HG03521 (cell line): Measurements from ENCODE around the gene GSTA1.
"Not testable (repeated sequence)": the region's sequence is repeated elsewhere in the genome, so short reads cannot be mapped to it uniquely, and the experiment has no call there.

ENCODE experiments used
- ATAC-seq: cut with Tn5 transposase; IDR thresholded peaks from one replicate; pipeline ENCODE4 v1.9.1; 2021; ENCODE audit warnings: mild to moderate bottlenecking, moderate library complexity; ENCODE audit not compliant: unreplicated experiment

GSTA1 gene

GRCh38 chr6:52809777-52810176, 6.2 kb upstream of the GSTA1 start:
- not testable (repeated sequence) for ATAC-seq

- ATAC-seq = no peak
These were observed 5.0 kb upstream of the GSTA1 start for GRCh38 chr6:52808660-52809059.

- ATAC-seq = no peak
These were observed 810 bp downstream of the GSTA1 start for GRCh38 chr6:52802806-52803205.

- ATAC-seq = no peak
These were observed 2.3 kb downstream of the GSTA1 start for GRCh38 chr6:52801188-52801841.

- not testable (repeated sequence) for ATAC-seq
These were observed 4.3 kb downstream of the GSTA1 start for GRCh38 chr6:52799272-52799671.

- not testable (repeated sequence) for ATAC-seq
These were observed 9.2 kb downstream of the GSTA1 start for GRCh38 chr6:52794366-52794765.

GRCh38 chr6:52790861-52791260, 12.8 kb downstream of the GSTA1 start:
- no peak for ATAC-seq

GRCh38 chr6:52789658-52790057, 14.0 kb downstream of the GSTA1 start:
- not testable (repeated sequence) for ATAC-seq

- ATAC-seq = no peak
These were observed 15.1 kb downstream of the GSTA1 start for GRCh38 chr6:52788478-52788877.

- ATAC-seq = no peak
These were observed 15.7 kb downstream of the GSTA1 start for GRCh38 chr6:52787917-52788316.

- ATAC-seq = no peak
These were observed 17.2 kb downstream of the GSTA1 start for GRCh38 chr6:52786249-52786956.

- not testable (repeated sequence) for ATAC-seq
These were observed 20.8 kb downstream of the GSTA1 start for GRCh38 chr6:52782696-52783274.

- ATAC-seq = not testable (repeated sequence)
These were observed 21.4 kb downstream of the GSTA1 start for GRCh38 chr6:52782209-52782608.

GRCh38 chr6:52779237-52779636, 24.4 kb downstream of the GSTA1 start:
- no peak for ATAC-seq

- not testable (repeated sequence) for ATAC-seq
These were observed 26.8 kb downstream of the GSTA1 start for GRCh38 chr6:52776711-52777351.

GRCh38 chr6:52769399-52769798, 34.2 kb downstream of the GSTA1 start:
- ATAC-seq = not testable (repeated sequence)

- ATAC-seq = not testable (repeated sequence)
These were observed 36.0 kb downstream of the GSTA1 start for GRCh38 chr6:52767658-52768057.

GRCh38 chr6:52763322-52763916, 40.2 kb downstream of the GSTA1 start, which contains the start of gene GSTA2:
Gene GSTA2 (minus strand): TSS chr6:52763475. CDS start chr6:52757947, 5,528 bp downstream.
- not testable (repeated sequence) for ATAC-seq

GRCh38 chr6:52761673-52762491, 41.7 kb downstream of the GSTA1 start:
- not testable (repeated sequence) for ATAC-seq

- no peak for ATAC-seq
These were observed 43.4 kb downstream of the GSTA1 start for GRCh38 chr6:52760105-52760765.
